Measurements from ENCODE around the gene R3HDM4. TPM values are rescaled to one million over a fixed set of nuclear protein-coding genes. Genes with fewer than 3 reads are reported as not detected.

The R3HDM4 gene
- total and polyA plus RNA-seq, 9 of the 15 experiments (the other 6 are each of a cell fraction or from before 2014, with no cell fraction given) = 3.2 to 154 (median 59.0) TPM

- no peak for TF ChIP-seq CUX1 (CRISPR knock-in tag; IDR thresholded peaks at IDR 0.05)
- no peak for TF ChIP-seq ZNF695 (CRISPR knock-in tag; IDR thresholded peaks at IDR 0.05)
- TF ChIP-seq IRF1 (CRISPR knock-in tag; IDR thresholded peaks at IDR 0.05; ENCODE audit: borderline replicate concordance) = no peak
- TF ChIP-seq XRCC4 (IDR thresholded peaks at IDR 0.05; ENCODE audit: extremely low read depth, insufficient read depth, insufficient read length) = no peak
- TF ChIP-seq BDP1 (IDR thresholded peaks at IDR 0.05; ENCODE audit: insufficient read depth, insufficient read length) = no peak
- peak; percentile 75 to 97 for TF ChIP-seq MAZ (CRISPR knock-in tag; conservative IDR thresholded peaks at IDR 0.05 in 1 of 2, IDR thresholded peaks at IDR 0.05 in 1 of 2)
- no peak; the same call in 1 of the 2 replicates for TF ChIP-seq NR3C1 (CRISPR knock-in tag; IDR thresholded peaks at IDR 0.05)
- TF ChIP-seq PBX2 (CRISPR knock-in tag; IDR thresholded peaks at IDR 0.05; ENCODE audit: low read depth) = no peak
- no peak for TF ChIP-seq PBX2 (tag; conservative IDR thresholded peaks at IDR 0.05; ENCODE audit: low read depth)
- no peak for TF ChIP-seq ATF3 (IDR thresholded peaks at IDR 0.05)
- no peak for TF ChIP-seq ATF3 (CRISPR knock-in tag; conservative IDR thresholded peaks at IDR 0.05)
- no peak for TF ChIP-seq HNRNPUL1 (IDR thresholded peaks at IDR 0.05; ENCODE audit: low read length)
- peak; percentile 89; the same call in 1 of the 2 replicates for TF ChIP-seq ERF (CRISPR knock-in tag; IDR thresholded peaks at IDR 0.05)
- peak; percentile 92 for TF ChIP-seq BHLHE40 (IDR thresholded peaks at IDR 0.05; ENCODE audit: low read length)
- peak in 1 of 2 experiments; percentile 77; a peak in 2 of 4 replicates for TF ChIP-seq RCOR1 (IDR thresholded peaks at IDR 0.05; ENCODE audit: borderline replicate concordance in 1 of 2, low read depth in 2 of 2, low read length in 2 of 2)
Observed at GRCh38 chr19:917323-918151, 4.5 kb upstream of the R3HDM4 start, which contains the start of gene KISS1R (continued).

All from K562 (cell line).